Measurements from ENCODE around the gene HSD17B14.

GRCh38 chr19:48833049-48833448, 3.2 kb downstream of the HSD17B14 start:
- TF ChIP-seq ZFP30 (CRISPR knock-in tag; IDR thresholded peaks at IDR 0.05; ENCODE audit: borderline replicate concordance) (no peak), TAF1 (IDR thresholded peaks at IDR 0.05; ENCODE audit: control insufficient read depth, extremely low read depth, insufficient read depth, low read length, severe bottlenecking) (no peak), SMC3 (conservative IDR thresholded peaks at IDR 0.05; ENCODE audit: insufficient read depth, low read depth, low read length) (no peak), ZNF232 (CRISPR knock-in tag; IDR thresholded peaks at IDR 0.05) (no peak), U2AF2 (optimal IDR thresholded peaks at IDR 0.05; ENCODE audit: low read depth, low read length) (no peak), PRDM10 (IDR thresholded peaks at IDR 0.05; ENCODE audit: partially characterized antibody) (no peak)

All from K562 (cell line).